ENCODE measurements around the gene SLC28A2.
"Not testable (repeated sequence)": the region's sequence is repeated elsewhere in the genome, so short reads cannot be mapped to it uniquely, and the experiment has no call there.

The SLC28A2 gene

DNA sequence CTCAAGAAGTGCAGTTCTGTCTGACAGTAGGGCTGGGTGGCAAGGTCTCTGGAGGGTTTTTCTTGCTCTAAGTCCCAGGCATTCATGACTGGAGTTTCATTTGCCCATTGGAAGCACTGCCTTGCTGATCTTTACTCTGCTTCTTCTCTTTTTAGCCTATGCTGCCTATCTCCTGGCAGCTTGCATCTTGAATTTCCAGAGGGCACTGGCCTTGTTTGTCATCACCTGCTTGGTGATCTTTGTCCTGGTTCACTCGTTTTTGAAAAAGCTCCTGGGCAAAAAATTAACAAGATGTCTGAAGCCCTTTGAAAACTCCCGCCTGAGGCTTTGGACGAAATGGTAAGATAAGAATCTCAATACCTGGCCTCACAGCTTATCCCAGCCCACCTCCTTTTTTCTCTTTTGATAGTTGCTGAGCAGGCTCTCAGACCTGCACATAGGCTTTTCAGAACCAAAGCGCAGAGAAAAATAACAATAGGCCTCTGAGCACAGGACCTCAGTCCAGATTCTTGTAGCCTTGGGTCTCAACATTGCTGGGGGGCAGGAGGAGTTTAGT, 10.9 kb downstream of the SLC28A2 start:
- DNase-seq (ENCODE audit: low read depth, low spot score) = no peak

DNA sequence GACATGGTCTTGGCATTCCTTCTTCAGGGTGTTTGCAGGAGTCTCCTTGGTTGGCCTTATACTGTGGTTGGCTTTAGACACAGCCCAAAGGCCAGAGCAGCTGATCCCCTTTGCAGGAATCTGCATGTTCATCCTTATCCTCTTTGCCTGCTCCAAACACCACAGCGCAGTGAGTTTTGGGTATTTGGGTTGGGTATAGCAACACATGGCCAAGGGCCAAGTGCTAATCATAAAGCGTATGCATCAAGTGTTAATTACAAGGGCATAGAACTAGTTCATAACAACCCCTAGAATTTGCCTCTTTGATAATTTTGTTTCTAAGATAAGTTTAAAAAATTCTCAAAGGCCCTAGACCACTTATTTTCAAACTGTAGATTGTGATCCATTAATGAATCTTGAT, 11.8 kb downstream of the SLC28A2 start:
- DNase-seq (ENCODE audit: low read depth, low spot score) = no peak

DNA sequence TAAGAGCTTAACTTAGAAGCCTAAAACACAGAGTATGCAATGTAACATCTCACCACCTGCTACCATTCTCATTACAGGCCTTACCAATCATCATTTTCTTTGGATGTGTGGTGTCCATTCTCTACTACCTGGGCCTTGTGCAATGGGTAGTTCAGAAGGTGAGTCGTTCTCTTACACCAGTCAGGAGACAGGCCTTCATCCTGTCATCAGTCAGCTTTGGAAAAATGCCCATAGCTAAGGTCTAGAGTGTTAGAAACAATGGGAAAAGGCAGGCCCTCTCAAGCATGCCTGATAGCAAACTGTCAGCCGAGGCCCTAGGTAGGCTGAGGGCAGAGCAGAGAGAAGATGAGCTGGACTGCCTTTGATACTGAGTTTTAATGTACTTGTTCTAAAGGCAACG, 13.5 kb downstream of the SLC28A2 start:
- no peak for DNase-seq (ENCODE audit: low read depth, low spot score)

DNA sequence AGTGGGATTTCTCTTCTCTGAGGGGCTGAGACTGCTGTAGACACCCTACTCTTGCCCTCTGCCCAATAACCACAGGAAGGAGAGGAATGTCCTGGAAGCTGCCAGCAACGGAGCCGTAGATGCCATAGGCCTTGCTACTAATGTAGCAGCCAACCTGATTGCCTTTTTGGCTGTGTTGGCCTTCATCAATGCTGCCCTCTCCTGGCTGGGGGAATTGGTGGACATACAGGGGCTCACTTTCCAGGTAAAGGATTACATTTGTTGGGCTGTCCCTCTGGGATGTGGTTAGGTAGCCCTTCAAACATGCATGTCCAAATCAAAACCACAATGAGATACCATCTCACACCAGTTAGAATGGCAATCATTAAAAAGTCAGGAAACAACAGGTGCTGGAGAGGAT, 16.1 kb downstream of the SLC28A2 start:
- no peak for DNase-seq (ENCODE audit: low read depth, low spot score)

DNA sequence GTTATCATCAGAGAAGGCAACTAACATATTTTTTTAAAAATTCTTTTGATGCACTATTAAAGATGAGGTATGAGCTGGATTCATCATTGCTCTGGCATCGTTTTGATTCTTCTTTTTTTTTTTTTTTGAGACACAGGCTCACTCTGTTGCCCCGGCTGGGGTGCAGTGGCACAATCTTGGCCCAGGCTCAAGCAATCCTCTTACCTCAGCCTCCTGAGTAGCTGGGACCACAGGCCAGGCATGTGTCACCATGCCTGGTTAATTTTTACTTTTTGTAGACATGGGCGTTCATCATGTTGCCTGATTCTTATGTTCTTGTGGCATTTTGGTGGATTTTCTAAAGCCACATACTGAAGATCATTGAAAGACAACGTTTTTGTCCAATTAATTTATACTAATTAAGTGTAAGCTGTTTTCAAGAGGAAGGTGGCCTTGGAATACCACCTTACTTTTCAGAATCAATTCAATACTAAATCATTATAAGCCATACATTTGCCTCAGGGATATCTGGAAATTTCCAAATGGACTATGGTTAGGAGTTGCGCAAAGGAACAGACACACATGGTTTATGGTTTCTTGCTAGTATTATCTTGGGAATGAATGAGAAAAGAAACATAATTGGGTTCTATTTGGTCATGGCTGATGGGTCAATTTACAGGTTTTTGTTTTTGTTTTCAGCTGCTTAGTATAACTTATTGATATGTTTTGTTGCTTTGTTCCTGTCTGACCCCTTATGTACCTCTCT, 22.8 kb downstream of the SLC28A2 start:
- DNase-seq (ENCODE audit: low read depth, low spot score) = no peak

DNA sequence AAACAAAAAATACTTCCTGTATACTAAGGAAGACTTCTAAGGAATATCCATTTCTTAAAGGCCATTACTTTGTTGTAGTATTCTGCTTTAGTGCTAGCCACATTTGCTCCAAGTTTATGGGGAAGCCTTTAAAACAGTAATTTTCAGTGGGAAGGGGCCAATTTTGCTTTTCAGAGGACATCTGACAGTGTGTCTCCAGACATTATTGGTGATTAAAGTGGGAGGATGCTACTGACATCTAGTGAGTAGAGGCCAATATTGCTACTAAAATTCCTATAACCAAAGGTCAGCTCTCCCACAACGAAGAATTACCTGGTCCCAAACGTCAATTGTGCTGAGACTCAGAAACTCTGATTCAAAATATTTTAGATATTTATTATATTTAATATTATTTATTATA, 24.8 kb downstream of the SLC28A2 start:
- DNase-seq (ENCODE audit: low read depth, low spot score) = no peak

DNA sequence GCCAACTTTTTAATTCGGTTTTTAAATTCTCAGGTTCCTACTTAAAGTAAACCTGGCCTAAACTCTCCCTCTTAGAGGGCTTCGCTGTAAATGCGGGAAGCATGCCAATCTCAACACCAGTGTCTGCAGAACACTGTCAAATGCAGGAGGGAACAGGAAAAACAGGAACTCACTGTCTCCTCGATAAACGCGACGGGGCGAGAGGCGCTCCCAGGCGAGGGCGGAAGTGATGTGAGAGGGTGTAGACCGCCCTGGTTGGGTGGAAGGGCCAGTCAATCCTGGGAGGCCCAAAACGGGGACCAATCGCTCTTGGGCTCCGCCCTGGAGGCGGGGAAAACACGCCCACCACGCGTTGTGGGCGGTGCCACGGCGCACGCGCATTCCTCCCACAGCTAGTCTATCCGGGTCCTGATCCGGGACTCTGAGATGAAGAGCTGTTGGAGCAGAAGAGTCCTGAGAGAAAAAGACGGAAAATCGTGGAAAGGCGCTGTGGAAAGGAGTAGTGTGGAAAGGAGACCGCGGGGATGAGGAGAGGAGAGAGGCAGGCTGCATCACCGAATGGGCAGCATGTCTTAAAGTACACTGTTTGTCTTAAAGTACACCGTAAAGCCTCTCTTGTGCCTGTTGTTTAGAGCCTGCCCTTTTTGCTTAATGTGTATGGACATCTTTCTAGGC, 27.1 kb downstream of the SLC28A2 start:
- peak; percentile 95 for DNase-seq (ENCODE audit: low read depth, low spot score)

DNA sequence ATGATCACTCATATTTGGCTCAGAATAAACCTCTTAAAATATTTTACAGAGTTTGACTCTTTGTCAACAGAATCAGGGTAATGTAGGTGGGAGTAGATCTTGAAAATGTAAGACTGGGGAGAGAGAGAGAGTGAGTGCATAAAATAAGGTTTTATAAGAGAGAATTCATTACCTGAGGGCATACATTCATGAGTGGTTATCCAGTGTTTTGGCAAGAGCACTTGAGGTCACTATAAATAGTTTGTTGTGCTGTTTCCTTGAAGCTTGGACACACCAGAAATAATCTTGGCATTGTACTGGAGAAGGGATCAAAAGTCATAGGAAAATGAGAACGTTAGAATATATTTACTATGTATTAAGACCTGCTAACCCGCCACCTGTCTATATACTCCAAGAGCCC, 33.4 kb downstream of the SLC28A2 start:
- DNase-seq (ENCODE audit: low read depth, low spot score) = no peak

DNA sequence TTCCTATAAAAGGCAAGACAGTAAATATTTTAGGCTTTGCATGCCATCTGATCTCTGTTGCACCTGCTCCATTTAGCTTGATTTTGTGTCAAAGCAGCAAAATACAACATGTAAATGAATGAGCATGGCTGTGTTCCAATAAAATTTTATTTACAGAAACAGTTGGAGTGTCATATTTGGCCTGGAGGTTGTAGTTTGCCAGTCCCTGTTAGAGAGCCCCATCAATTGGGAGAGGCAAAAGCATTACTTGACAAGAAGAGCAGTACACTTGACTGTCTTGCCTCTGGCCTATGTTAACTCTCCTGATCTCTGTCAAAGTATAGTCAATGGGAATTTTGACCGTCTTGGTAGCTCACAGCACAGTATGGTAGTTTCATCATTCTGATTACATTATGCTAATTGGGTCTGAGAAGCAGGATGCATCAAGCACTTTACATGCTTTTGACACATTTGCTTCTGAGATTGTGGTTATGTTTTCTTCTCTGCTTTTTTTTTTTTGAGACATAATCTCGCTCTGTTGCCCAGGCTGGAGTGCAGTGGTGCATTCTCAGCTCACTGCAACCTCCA, 35.4 kb downstream of the SLC28A2 start:
- DNase-seq (ENCODE audit: low read depth, low spot score) = no peak

DNA sequence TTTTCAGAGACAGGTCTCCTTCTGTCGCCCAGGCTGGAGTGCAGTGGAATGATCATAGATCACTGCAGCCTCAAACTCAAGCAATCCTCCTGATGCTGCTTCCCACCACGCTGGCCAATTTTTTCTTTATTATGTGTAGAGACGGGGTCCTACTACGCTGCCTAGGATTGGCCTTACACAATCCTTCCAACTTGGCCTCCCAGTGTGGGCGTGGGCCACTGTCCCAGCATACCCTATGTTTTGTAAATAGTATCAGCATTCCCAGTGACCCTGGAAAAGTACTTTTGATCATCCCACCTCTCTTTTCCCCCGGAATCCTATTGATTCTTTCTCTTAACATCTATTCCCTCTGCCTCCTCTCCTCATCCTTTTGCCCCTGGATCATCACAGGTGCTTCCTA, 36.9 kb downstream of the SLC28A2 start:
- no peak for DNase-seq (ENCODE audit: low read depth, low spot score)

DNA sequence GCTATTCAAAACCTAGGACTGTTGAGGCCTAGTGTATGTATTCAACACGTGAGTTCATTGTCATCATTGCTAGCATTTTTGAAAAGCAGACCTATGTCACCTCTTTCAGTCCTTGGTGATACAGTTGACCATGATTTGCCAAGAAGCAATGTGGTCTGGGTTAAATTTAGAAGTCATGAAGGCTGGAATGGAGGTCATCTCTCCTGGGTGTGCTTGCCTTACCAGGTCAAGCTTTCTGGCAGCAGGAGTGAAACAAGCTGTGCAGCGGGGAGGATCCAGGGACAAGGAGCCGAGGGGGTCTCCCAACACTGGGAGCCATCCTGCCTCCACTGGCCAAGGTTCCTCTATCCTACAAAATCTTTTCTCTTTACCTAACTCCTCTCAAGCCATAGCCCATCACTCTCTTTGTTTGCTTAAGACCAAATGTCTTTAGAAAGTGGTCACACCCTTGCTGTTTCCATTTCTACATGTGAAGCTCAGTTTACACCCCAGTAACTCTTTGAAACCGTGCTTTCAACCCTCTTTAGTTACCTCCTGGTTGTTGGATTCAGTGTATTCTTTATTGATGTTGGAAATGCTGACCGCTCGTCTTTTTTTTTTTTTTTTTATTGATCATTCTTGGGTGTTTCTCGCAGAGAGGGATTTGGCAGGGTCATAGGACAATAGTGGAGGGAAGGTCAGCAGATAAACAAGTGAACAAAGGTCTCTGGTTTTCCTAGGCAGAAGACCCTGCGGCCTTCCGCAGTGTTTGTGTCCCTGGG, 40.0 kb downstream of the SLC28A2 start:
- DNase-seq (ENCODE audit: low read depth, low spot score) = no peak

DNA sequence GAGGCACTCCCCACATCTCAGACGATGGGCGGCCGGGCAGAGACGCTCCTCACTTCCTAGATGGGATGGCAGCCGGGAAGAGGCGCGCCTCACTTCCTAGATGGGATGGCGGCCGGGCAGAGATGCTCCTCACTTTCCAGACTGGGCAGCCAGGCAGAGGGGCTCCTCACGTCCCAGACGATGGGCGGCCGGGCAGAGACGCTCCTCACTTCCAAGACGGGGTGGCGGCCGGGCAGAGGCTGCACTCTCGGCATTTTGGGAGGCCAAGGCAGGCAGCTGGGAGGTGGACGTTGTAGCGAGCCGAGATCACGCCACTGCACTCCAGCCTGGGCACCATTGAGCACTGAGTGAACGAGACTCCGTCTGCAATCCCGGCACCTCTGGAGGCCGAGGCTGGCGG, 41.3 kb downstream of the SLC28A2 start:
- not testable (repeated sequence) for DNase-seq (ENCODE audit: low read depth, low spot score)

DNA sequence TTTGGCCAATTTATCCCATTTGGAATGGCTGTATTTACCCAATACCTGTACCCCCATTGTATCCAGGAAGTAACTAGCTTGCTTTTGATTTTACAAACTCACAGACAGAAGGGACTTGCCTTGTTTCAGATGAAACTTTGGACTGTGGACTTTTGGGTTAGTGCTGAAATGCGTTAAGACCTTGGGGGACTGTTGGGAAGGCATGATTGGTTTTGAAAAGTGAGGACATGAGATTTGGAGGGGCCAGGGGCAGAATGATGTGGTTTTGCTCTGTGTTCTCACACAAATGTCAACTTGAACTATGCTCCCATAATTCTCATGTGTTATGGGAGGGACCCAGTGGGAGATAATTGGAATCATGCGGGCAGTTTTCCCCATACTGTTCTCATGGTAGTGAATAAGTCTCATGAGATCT, 46.9 kb downstream of the SLC28A2 start:
- not testable (repeated sequence) for DNase-seq (ENCODE audit: low read depth, low spot score)

DNA sequence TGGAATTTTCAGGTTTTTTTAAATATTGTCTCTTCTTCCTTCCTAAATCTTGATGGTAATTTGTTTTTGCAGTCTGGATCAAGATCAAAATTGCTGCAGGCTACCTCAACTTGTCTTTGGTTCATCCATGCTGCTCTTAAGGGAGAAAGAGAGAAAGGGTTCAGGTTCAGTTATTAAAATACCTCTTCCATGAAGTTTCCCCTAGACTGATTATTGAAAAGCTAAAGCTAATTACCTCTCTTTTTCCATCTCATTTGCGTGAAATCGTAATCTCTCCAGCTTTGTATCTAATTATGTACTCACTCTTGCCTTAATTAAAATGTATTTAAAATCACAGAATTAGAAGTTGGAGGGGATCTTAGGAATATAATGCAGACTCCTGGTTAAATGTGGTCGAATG, 52.7 kb downstream of the SLC28A2 start:
- DNase-seq (ENCODE audit: low read depth, low spot score) = no peak

DNA sequence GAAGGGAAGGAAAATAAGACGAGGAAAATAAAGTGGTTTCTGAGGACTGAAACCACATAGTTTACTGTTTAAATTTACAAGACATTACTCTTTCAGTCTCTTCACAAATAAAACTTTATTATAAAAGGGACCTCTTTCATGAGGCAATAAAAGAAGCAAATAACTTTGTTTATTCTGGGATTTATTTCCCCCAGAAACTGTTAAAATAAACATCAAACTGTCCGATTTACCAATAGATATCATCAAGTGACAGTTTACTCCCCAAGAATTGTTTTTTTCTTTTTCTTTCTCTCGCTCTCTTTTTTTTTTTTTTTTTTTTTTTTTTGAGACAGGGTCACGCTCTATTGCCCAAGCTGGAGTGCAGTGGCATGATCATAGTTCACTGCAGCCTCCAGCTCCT, 54.1 kb downstream of the SLC28A2 start:
- DNase-seq (ENCODE audit: low read depth, low spot score) = no peak

DNA sequence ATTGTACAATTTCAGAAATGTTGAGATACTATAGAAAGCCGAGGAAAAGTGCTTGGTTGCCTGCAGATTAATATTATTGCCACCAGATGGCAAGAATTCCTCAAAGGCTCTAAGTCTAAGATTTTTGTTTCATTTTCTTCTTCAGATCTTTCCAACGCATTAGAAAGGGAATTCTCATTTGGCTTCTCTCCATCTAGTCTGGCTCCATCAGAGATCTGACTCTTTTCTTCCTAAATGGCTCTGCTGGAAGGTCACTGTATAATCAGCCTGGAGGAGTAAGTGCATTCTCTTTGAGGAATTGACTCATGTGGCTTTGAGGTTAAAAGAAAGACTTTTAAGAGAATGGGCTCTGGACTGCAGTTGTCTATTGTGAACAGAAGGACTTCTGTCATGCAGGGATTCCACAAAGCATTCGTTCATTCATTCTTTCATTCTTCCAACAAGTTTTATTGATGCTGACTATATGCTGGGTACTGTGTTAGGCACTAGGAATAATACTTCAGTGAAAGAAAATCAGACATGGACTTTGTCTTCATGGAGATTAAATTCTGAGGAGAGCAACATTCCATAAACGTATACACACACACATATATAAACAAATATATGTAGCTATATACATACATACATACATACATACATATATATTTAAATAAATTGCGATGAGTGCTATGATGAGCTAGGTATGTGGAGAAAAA, 55.3 kb downstream of the SLC28A2 start:
- DNase-seq (ENCODE audit: low read depth, low spot score) = no peak

DNA sequence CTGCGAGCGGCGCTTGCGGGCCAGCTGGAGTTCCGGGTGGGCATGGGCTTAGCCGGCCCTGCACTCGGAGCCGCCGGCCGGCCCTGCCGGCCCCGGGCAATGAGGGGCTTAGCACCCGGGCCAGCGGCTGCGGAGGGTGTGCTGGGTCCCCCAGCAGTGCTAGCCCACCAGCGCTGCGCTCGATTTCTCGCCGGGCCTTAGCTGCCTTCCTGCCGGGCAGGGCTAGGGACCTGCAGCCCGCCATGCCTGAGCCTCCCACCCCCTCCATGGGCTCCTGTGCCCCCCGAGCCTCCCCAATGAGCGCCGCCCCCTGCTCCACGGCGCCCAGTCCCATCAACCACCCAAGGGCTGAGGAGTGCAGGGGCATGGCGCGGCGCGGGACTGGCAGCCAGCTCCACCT, 62.1 kb downstream of the SLC28A2 start:
- not testable (repeated sequence) for DNase-seq (ENCODE audit: low read depth, low spot score)

DNA sequence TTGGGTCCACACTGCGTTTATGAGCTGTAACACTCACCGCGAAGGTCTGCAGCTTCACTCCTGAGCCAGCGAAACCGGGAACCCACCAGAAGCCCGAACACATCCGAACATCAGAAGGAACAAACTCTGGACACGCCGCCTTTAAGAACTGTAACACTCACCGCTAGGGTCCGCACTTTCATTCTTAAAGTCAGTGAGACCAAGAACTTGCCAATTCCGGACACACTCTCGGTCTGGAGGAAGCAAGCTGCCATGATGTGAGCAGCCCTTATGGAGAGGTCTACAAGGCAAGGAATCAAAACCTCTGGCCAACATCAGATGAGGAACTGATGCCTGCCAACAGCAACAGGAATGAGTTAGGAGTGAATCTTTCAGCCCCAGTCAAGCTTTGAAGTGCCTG, 62.9 kb downstream of the SLC28A2 start:
- DNase-seq (ENCODE audit: low read depth, low spot score) = no peak

DNA sequence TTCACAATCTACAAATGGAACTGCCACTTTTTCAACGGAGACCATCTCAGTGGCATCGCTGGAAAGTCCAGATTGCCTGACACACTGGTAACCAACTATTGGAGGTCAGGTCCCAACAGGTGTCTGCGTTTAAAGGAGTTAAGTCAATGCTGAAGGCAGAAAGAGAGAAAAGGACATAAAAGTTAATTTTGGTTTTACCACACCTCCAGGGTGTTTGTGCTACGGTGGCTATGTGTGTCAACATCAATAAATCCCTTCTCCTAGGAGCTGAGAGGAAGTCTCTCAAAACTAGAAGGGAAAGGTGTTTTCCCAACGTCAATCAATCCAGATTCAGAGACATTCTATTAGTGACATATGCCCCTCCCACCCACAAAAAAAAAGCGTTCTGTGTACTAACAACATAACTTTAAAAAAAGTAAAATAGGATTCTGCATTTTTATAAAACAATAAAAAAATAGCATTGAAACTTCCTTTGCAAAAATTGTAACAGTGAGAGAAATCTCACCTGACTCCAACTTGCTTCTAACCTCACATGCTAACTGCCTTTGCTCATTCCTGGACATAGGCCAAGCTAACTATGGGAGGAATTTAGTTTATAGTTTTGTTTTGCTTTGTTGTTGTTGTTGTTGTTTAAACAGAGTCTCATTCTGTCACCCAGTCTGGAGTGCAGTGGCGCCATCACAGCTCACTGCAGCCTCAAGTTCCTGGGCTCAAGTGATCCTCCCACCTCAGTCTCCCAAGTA, 67.6 kb downstream of the SLC28A2 start:
- no peak for DNase-seq (ENCODE audit: low read depth, low spot score)

DNA sequence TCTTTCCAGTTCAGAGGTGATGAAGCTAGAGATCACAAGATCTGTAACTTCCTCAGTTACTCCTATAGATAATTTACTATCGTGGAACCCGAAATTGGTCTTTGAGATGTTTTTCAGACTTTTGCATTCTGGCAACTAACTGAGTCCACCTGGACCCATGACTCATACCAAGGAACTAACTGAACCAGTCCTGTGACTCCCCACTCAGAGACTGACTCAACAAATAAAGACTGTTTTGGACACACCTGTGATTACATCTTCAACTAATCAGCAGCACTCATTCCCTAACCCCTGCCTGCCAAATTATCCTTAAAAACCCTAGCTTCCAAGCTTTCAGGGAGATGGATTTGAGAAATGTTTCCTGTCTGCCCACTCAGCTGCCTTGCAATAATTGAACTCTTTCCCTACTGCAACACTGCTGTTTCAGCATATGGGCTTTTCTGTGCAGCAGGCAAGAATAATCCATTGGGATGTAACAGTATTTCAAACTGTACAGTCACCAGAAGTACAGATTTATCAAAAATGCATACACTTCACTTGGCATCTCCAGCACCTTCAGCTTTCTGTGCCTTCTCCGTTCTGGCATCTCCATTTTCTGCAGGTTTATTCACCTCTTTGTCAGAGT, 68.7 kb downstream of the SLC28A2 start:
- DNase-seq (ENCODE audit: low read depth, low spot score) = no peak
